Type B pancreatic cell (in vitro differentiated cells): Measurements from ENCODE around the gene RSAD1. TPM values are rescaled to one million over a fixed set of nuclear protein-coding genes. Genes with fewer than 3 reads are reported as not detected.

ENCODE experiments used
- DNase-seq: peaks from one replicate; pipeline ENCODE4 v3.0.0; 2021; ENCODE audit warnings: mixed read lengths; ENCODE audit not compliant: unreplicated experiment; ENCODE audit errors: extremely low spot score
- H3K27ac Mint-ChIP-seq: 2 replicates; pipeline ENCODE4 v1.8.0; 2021; ENCODE audit warnings: mild to moderate bottlenecking, mixed read lengths
- H3K27me3 Mint-ChIP-seq: 2 replicates; pipeline ENCODE4 v1.8.0; 2021; ENCODE audit warnings: mixed read lengths
- H3K36me3 Mint-ChIP-seq: 2 replicates; pipeline ENCODE4 v1.8.0; 2021; ENCODE audit warnings: mixed read lengths
- H3K4me1 Mint-ChIP-seq: one replicate; pipeline ENCODE4 v1.8.0; 2021; ENCODE audit warnings: mixed read lengths; ENCODE audit not compliant: unreplicated experiment
- H3K4me3 Mint-ChIP-seq: 2 replicates; pipeline ENCODE4 v1.8.0; 2021; ENCODE audit warnings: mild to moderate bottlenecking, mixed read lengths
- H3K9me3 Mint-ChIP-seq: 2 replicates; pipeline ENCODE4 v1.8.0; 2021; ENCODE audit warnings: mixed read lengths
- total RNA-seq: library from RNA; stranded (reverse); gene quantifications from 2 replicates; pipeline ENCODE4 v1.2.1, GENCODE V29; 2021; ENCODE audit warnings: low replicate concordance
- TF ChIP-seq, protein P1 (sequence below): fragments of 200-600 bp; sonication (generic); conservative IDR thresholded peaks from 2 replicates; pipeline ENCODE4 v1.5.0; 2021; ENCODE audit warnings: antibody characterized with exemption, mild to moderate bottlenecking

Gene RSAD1
- total RNA-seq, 1 donor from 2014 or later = 40.7 TPM

DNA sequence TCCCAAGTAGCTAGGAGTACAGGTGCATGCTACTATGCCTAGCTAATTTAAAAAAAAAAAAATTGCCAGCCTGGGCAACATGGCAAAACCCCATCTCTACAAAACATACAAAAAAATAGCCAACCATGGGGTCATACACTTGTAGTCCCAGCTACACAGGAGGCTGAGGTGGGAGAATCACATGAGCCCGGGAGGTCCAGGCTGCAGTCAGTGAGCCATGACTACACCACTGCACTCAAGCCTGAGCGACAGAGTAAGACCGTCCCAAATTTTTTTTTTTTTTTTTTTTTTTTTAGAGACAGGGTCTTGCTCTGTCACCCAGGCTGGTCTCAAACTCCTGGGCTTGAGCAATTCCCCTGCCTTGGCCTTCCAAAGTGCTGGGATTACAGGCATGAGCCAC, 24.8 kb upstream of the RSAD1 start:
- TF ChIP-seq, protein P1, sequence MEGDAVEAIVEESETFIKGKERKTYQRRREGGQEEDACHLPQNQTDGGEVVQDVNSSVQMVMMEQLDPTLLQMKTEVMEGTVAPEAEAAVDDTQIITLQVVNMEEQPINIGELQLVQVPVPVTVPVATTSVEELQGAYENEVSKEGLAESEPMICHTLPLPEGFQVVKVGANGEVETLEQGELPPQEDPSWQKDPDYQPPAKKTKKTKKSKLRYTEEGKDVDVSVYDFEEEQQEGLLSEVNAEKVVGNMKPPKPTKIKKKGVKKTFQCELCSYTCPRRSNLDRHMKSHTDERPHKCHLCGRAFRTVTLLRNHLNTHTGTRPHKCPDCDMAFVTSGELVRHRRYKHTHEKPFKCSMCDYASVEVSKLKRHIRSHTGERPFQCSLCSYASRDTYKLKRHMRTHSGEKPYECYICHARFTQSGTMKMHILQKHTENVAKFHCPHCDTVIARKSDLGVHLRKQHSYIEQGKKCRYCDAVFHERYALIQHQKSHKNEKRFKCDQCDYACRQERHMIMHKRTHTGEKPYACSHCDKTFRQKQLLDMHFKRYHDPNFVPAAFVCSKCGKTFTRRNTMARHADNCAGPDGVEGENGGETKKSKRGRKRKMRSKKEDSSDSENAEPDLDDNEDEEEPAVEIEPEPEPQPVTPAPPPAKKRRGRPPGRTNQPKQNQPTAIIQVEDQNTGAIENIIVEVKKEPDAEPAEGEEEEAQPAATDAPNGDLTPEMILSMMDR = no peak
- Mint-ChIP-seq H3K36me3 (peaks cover 7% of the 10 kb centered on the region), H3K9me3 (no peaks in the 10 kb centered on the region), H3K27ac (no peak overlapping the region), H3K4me1 (no peaks in the 10 kb centered on the region), H3K27me3 (no peaks in the 10 kb centered on the region), H3K4me3 (no peak overlapping the region)
- DNase-seq = no peak

DNA sequence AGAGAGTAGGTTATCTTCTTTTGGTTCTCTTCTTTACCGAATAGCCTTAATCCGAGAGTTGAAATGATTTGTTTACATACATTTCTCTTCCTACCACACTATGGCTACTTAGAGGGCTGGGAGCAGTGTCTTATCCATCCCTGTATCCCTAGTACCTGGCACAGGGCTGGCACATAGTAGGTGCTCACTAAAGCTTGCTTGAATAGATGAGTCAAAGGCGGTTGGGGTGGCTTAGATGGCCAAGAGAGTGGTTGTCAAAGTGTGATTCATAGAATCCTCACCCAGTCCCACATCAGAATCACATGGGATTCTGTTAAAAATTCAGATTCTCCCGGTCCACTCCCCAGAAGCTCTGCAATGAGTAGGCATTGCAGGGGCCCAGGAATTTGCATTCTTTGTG, 21.0 kb upstream of the RSAD1 start:
- DNase-seq = no peak
- no peak overlapping the region for H3K27ac Mint-ChIP-seq
- no peaks in the 10 kb centered on the region for H3K27me3 Mint-ChIP-seq
- H3K4me3 Mint-ChIP-seq = no peak overlapping the region
- peaks cover 4% of the 10 kb centered on the region for H3K36me3 Mint-ChIP-seq
- H3K4me1 Mint-ChIP-seq = no peaks in the 10 kb centered on the region
- H3K9me3 Mint-ChIP-seq = no peaks in the 10 kb centered on the region
- TF ChIP-seq, protein P1 = no peak

DNA sequence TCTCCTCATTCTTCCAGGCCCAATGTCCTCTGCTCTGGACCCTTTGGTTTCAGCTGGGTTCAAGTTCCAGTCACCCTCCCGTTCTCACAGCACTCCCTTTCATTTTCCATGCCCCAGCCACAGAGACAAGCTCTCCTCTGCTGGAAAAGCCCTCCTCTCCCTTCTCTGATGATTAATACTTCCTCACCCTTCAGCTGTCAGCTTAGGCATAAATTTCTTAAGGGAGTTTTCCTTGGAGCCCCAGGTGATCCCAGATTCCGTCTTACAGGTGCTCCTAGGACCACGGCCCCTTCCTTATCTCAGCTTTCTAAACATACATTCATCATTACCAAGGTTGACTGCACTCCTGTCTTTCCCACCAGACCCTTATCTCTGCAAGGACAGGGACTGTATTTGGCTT, 20.4 kb upstream of the RSAD1 start:
- Mint-ChIP-seq H3K9me3 (no peaks in the 10 kb centered on the region), H3K4me3 (no peak overlapping the region), H3K36me3 (peaks cover 4% of the 10 kb centered on the region), H3K27me3 (no peaks in the 10 kb centered on the region), H3K4me1 (no peaks in the 10 kb centered on the region), H3K27ac (no peak overlapping the region)
- TF ChIP-seq, protein P1 = no peak
- DNase-seq = no peak

DNA sequence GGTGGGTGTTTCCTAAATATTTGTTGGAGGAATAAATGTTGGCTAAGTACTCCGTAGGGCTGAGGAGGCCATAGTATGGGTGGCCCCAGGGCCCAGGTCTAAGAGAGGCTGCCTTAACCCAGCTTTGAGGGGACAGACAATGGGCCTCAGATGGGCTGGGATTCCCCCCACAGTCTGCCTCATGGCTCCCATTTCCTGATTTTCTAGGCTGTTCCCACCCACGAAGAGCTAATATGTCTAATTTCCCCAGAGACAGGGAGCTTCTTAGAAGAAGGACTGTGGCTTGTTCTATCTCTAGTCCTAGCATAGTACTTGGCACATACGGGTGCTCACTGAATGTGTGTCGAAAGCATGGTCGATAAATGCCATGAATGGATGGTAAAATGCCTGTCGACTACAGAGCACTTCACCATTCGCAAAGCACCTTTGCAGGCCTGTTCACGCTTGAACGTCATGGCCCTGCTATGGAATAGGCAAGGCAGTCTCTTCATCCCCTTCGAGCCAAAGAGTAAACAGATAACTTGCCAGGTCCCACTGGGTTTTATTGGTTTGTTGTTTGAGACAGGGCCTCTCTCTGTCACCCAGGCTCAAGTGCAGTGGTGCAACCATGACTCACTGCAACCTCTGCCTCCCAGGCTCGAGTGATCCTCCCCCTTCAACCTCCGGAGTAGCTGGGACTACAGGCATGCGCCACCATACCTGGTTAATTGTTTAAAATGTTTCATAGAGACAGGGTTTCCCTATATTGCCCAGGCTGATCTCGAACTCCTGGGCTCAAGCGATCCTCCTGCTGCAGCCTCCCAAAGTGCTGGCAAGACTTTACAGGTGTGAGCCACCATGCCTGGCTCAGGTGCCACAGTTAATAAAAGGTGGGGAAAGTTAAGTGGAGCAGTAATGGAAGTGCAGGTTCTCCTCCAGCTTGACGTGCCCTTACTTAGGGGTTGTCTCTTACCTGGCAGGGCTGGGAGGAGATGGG, 19.7 kb upstream of the RSAD1 start:
- Mint-ChIP-seq H3K36me3 (no peaks in the 10 kb centered on the region), H3K4me3 (no peak overlapping the region), H3K27me3 (no peaks in the 10 kb centered on the region), H3K9me3 (no peaks in the 10 kb centered on the region), H3K4me1 (no peaks in the 10 kb centered on the region), H3K27ac (no peak overlapping the region)
- TF ChIP-seq, protein P1 = no peak
- no peak for DNase-seq

DNA sequence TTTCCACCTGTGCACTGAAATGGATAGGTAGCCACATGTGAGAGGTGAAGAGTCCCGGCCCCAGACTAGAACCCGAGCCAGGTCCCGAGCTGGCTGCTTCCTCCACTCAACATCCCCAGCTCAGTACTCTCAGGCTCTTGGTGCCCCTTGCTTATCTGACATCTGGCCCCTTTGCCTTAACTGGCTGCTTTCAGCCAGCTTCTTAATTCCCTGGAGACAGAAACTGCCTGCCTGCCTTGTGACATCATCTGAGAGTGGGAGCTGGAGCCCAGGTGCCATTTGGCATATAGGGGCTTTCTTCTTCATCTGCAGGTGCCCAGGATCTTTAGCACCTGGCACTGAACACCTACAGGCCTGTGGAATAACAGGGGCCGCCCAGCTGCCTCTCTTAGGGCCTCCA, 18.9 kb upstream of the RSAD1 start:
- H3K36me3 Mint-ChIP-seq = no peaks in the 10 kb centered on the region
- TF ChIP-seq, protein P1 = no peak
- no peaks in the 10 kb centered on the region for H3K4me1 Mint-ChIP-seq
- no peaks in the 10 kb centered on the region for H3K27me3 Mint-ChIP-seq
- DNase-seq = no peak
- H3K4me3 Mint-ChIP-seq = no peak overlapping the region
- no peak overlapping the region for H3K27ac Mint-ChIP-seq
- no peaks in the 10 kb centered on the region for H3K9me3 Mint-ChIP-seq
